K562 (cell line): ENCODE data around the gene CUL1. TPM values are rescaled to one million over a fixed set of nuclear protein-coding genes. Genes with fewer than 3 reads are reported as not detected.

Experiments
- ATAC-seq: fragments of 200-7000 bp; cut with Tn5 transposase; 3 replicates; pipeline ENCODE4 v1.9.1; 2020; ENCODE audit warnings: moderate library complexity
- BruUV-seq: library from RNA; stranded (reverse); fragments of 400-500 nt; replicated peaks from 2 replicates; lab custom pipeline; 2021; lab: Mats Ljungman, UMichigan
- CTCF ChIA-PET: fragments of 300-600 bp; formaldehyde crosslinking; extraction: SDS; loops from one replicate; lab custom pipeline; 2021; ENCODE audit warnings: low intra/inter-chr PET ratio; lab: Yijun Ruan, JAX
- POLR2A ChIA-PET: fragments of 300-600, 350-650 bp; sonication (Branson Sonifier 250); formaldehyde crosslinking; extraction: SDS; loops from one replicate; lab custom pipeline; 2021; ENCODE audit warnings: antibody characterized with exemption, inconsistent platforms; lab: Yijun Ruan, JAX
- DNase-seq, 4 experiments: peaks; one replicate each; pipeline versions ENCODE4 v3.0.0 to v3.0.0-alpha.2; 2011 to 2018; ENCODE audit warnings: low spot score in 3 of 4, mixed read lengths in 3 of 4; ENCODE audit errors: extremely low read depth in 1 of 4
- FAIRE-seq: peaks from 2 replicates; lab custom pipeline; 2011; peaks lifted over from hg19 to GRCh38; lab: Jason Lieb, UNC
- H2AFZ ChIP-seq: 2 replicates; pipeline ENCODE4 v1.6.0; 2011; ENCODE audit warnings: low read depth, low read length, control low read depth, inconsistent platforms
- H3K27ac ChIP-seq: fragments of 200-600 bp; 3 replicates; pipeline ENCODE4 v1.8.0; 2011; ENCODE audit warnings: low read depth, mild to moderate bottlenecking, control low read depth, inconsistent platforms, low read length, moderate library complexity, mixed read lengths; ENCODE audit errors: extremely low read depth
- H3K27me3 ChIP-seq, 2 experiments: fragments of 300-600 bp in 1 of 2; 2 replicates in 1 of 2; 3 replicates in 1 of 2; pipeline versions ENCODE4 v1.6.0 to v1.8.0; 2011; ENCODE audit warnings: inconsistent platforms in 2 of 2, low read length in 2 of 2, mild to moderate bottlenecking in 1 of 2, mixed read lengths in 1 of 2, moderate library complexity in 1 of 2; ENCODE audit not compliant: control insufficient read depth in 2 of 2, insufficient read depth in 2 of 2
- H3K36me3 ChIP-seq: fragments of 300-600 bp; 3 replicates; pipeline ENCODE4 v1.8.0; 2011; ENCODE audit warnings: mild to moderate bottlenecking, low read length, inconsistent platforms; ENCODE audit not compliant: control insufficient read depth, insufficient read depth
- H3K4me1 ChIP-seq, 2 experiments: fragments of 200-600 bp in 1 of 2; replicated peaks in 1 of 2; 2 replicates in 1 of 2; 3 replicates in 1 of 2; pipeline versions ENCODE4 v1.5.1 to v1.8.0; 2011; ENCODE audit warnings: inconsistent platforms in 2 of 2, low read length in 2 of 2, mild to moderate bottlenecking in 1 of 2, mixed read lengths in 1 of 2, moderate library complexity in 1 of 2; ENCODE audit not compliant: control insufficient read depth in 2 of 2, insufficient read depth in 2 of 2
- H3K4me2 ChIP-seq: 2 replicates; pipeline ENCODE4 v1.6.1; 2011; ENCODE audit warnings: low read length, control low read depth, inconsistent platforms, mixed read lengths; ENCODE audit not compliant: insufficient read depth
- H3K4me3 ChIP-seq: fragments of 200-600 bp; sonication (generic), shearing (Covaris generic); 2 replicates; pipeline ENCODE4 v1.5.1; 2016; ENCODE audit warnings: control low read depth, inconsistent platforms
- H3K79me2 ChIP-seq: fragments of 200-600 bp; 3 replicates; pipeline ENCODE4 v1.8.0; 2011; ENCODE audit warnings: low read length, inconsistent platforms; ENCODE audit not compliant: control insufficient read depth, insufficient read depth
- H3K9ac ChIP-seq, 2 experiments: 2 replicates each; pipeline versions ENCODE4 v1.6.0 to v1.6.1; 2011; ENCODE audit warnings: low read depth in 2 of 2, low read length in 2 of 2, control low read depth in 1 of 2, inconsistent platforms in 1 of 2, mild to moderate bottlenecking in 1 of 2, mixed read lengths in 1 of 2; ENCODE audit not compliant: insufficient read depth in 1 of 2
- H3K9me1 ChIP-seq: one replicate; pipeline ENCODE4 v1.6.0; 2011; ENCODE audit warnings: inconsistent platforms, mild to moderate bottlenecking, low read length, moderate library complexity; ENCODE audit not compliant: control insufficient read depth, insufficient read depth
- H3K9me3 ChIP-seq: replicated peaks from 2 replicates; pipeline ENCODE4 v1.5.1; 2011; ENCODE audit warnings: low read depth, low read length, inconsistent platforms; ENCODE audit not compliant: control insufficient read depth, insufficient read depth
- H4K20me1 ChIP-seq: replicated peaks from 2 replicates; pipeline ENCODE4 v1.6.1; 2011; ENCODE audit warnings: low read length, inconsistent platforms, mixed read lengths; ENCODE audit not compliant: control insufficient read depth, insufficient read depth
- BRD9 ChIP-seq: fragments of 450-650 bp; IDR thresholded peaks from 2 replicates; pipeline ENCODE4 v1.6.1; 2018; ENCODE audit warnings: low read depth; ENCODE audit not compliant: partially characterized antibody
- CC2D1A ChIP-seq: fragments of 450-650 bp; IDR thresholded peaks from 2 replicates; pipeline ENCODE4 v1.6.1; 2017; ENCODE audit warnings: mild to moderate bottlenecking
- CREB1 ChIP-seq, 2 experiments: sonication (generic) in 1 of 2; formaldehyde crosslinking in 1 of 2; IDR thresholded peaks; 2 replicates each; pipeline versions ENCODE4 v1.6.1 to v1.8.0; 2012 to 2022; ENCODE audit warnings: inconsistent platforms in 1 of 2, mild to moderate bottlenecking in 1 of 2, missing genetic modification reagents in 1 of 2, moderate library complexity in 1 of 2
- JUND ChIP-seq, 2 experiments: IDR thresholded peaks; 2 replicates in 1 of 2; 3 replicates in 1 of 2; pipeline ENCODE4 v1.6.1; 2011; ENCODE audit warnings: borderline replicate concordance in 2 of 2, low read depth in 2 of 2, low read length in 2 of 2, improper control_type of control experiment in 1 of 2, missing biosample characterization in 1 of 2, missing genetic modification characterization in 1 of 2, missing genetic modification reagents in 1 of 2
- KDM4B ChIP-seq, 2 experiments: fragments of 450-650 bp in 1 of 2; sonication (generic) in 1 of 2; IDR thresholded peaks; 2 replicates each; pipeline ENCODE4 v1.6.1; 2016 to 2017; ENCODE audit warnings: borderline replicate concordance in 2 of 2, antibody characterized with exemption in 1 of 2, low read depth in 1 of 2, mild to moderate bottlenecking in 1 of 2
- MITF ChIP-seq: IDR thresholded peaks from 2 replicates; pipeline ENCODE4 v1.6.1; 2014; ENCODE audit warnings: antibody characterized with exemption
- PHB2 ChIP-seq: fragments of 450-650 bp; IDR thresholded peaks from 2 replicates; pipeline ENCODE4 v1.6.1; 2017; ENCODE audit warnings: low read depth
- PTTG1 ChIP-seq: fragments of 450-650 bp; IDR thresholded peaks from 2 replicates; pipeline ENCODE4 v1.6.1; 2016; ENCODE audit warnings: low read depth, mild to moderate bottlenecking, missing genetic modification characterization, missing compliant biosample characterization
- SAP30 ChIP-seq: fragments of 200-600 bp; sonication (generic); IDR thresholded peaks from 2 replicates; pipeline ENCODE4 v1.6.1; 2012; ENCODE audit warnings: borderline replicate concordance, low read depth, mild to moderate bottlenecking, moderate library complexity, low read length, control low read depth, inconsistent platforms; ENCODE audit not compliant: insufficient read depth, poor library complexity, severe bottlenecking
- SIX5 ChIP-seq, 2 experiments: IDR thresholded peaks; 2 replicates each; pipeline ENCODE4 v1.6.1; 2011; ENCODE audit warnings: low read length in 2 of 2, borderline replicate concordance in 1 of 2, low read depth in 1 of 2, mild to moderate bottlenecking in 1 of 2, moderate library complexity in 1 of 2; ENCODE audit not compliant: insufficient read depth in 1 of 2
- SMAD4 ChIP-seq: fragments of 250-450 bp; sonication (Bioruptor Pico); conservative IDR thresholded peaks from 2 replicates; pipeline ENCODE4 v1.8.0; 2021; ENCODE audit warnings: inconsistent platforms, mild to moderate bottlenecking, moderate library complexity
- SRF ChIP-seq, 2 experiments: fragments of 250-450, 450-650 bp in 1 of 2; sonication (Bioruptor Pico) in 1 of 2; sonication (generic) in 1 of 2; formaldehyde crosslinking; IDR thresholded peaks; 2 replicates each; pipeline versions ENCODE4 v1.5.0 to v1.5.1; 2020 to 2022; ENCODE audit warnings: mild to moderate bottlenecking in 1 of 2, missing genetic modification reagents in 1 of 2
- ZBTB33 ChIP-seq: sonication (generic); formaldehyde crosslinking; IDR thresholded peaks from 2 replicates; pipeline ENCODE4 v1.8.1; 2023; ENCODE audit warnings: mild to moderate bottlenecking, missing genetic modification reagents
- ZKSCAN3 ChIP-seq: fragments of 250-450 bp; sonication (Bioruptor Pico); IDR thresholded peaks from 2 replicates; pipeline ENCODE4 v1.4.0; 2020
- WGBS: fragments of 100-300 bp; shearing (Covaris generic); methylation state at CpG from one replicate; pipeline ENCODE4 v1.1.6; 2016; ENCODE audit warnings: low coverage, mixed read lengths; ENCODE audit not compliant: insufficient coverage; ENCODE audit errors: missing lambda C conversion rate; 5-methylcytosine and 5-hydroxymethylcytosine counted together
- in situ Hi-C: fragments of 300-500 bp; cut with MboI; formaldehyde crosslinking; loops from 4 replicates; pipeline ENCODE4 v1.15.0; 2018; ENCODE audit warnings: inconsistent platforms, mixed read lengths
- intact Hi-C: fragments of 100-400 bp; cut with micrococcal nuclease; formaldehyde crosslinking; loops from 2 replicates; pipeline ENCODE4 v1.14.2; 2022
- polyA plus RNA-seq, 8 experiments: library from polyadenylated mRNA; depleted of rRNA in 4 of 8; stranded (reverse) in 5 of 8; unstranded in 3 of 8; fragments of >200 nt; fragmentation: Nextera tagmentation in 2 of 8; fragmentation: Illumina TruSeq in 1 of 8; extraction: Ambion mirVana in 2 of 8; extraction: Trizol in 1 of 8; gene quantifications; 2 replicates each; pipeline versions ENCODE4 v1.2.1 to v1.2.3, GENCODE V29; 2011 to 2014; ENCODE audit warnings: inconsistent platforms in 1 of 8, missing spikeins in 1 of 8
- total RNA-seq, 7 experiments: library from RNA; depleted of rRNA in 6 of 7; stranded (reverse); fragments of >200 nt in 6 of 7; fragmentation: Illumina TruSeq in 2 of 7; extraction: Trizol in 2 of 7; gene quantifications; 2 replicates each; pipeline versions ENCODE4 v1.2.1 to v1.2.3, GENCODE V29; 2011 to 2021; ENCODE audit warnings: low replicate concordance in 1 of 7
- TF ChIP-seq, protein P1 (sequence below): fragments of 250-450 bp; sonication (Bioruptor Pico); IDR thresholded peaks from 2 replicates; pipeline ENCODE4 v1.9.0; 2021; ENCODE audit warnings: mild to moderate bottlenecking

The CUL1 gene
- total and polyA plus RNA-seq, 9 of the 15 experiments (the other 6 are each of a cell fraction or from before 2014, with no cell fraction given), result 31.5 to 107 (median 96.5) TPM

- TF ChIP-seq PTTG1 (no peak), CREB1 (IDR thresholded peaks at IDR 0.05) (no peak), CREB1 (CRISPR knock-in tag; IDR thresholded peaks at IDR 0.05) (no peak), ZBTB33 (CRISPR knock-in tag) (no peak), JUND (IDR thresholded peaks at IDR 0.05; ENCODE audit: borderline replicate concordance, low read depth, low read length) (no peak), JUND (tag; IDR thresholded peaks at IDR 0.05; ENCODE audit: borderline replicate concordance, low read depth, low read length) (no peak), ZKSCAN3 (CRISPR knock-in tag) (no peak)
Measured at GRCh38 chr7:148803094-148803493, 104.4 kb downstream of the CUL1 start (continued).

- POLR2A ChIA-PET, result interaction anchor here (0.8 to 1.6 kb wide), 6 partner anchors 15 to 78 kb away, joined by 3 to 4 read pairs (median 3); no protein-coding TSS in a partner anchor
- DNase-seq (peak in 1 of 4 experiments; percentile 29), FAIRE-seq (peak; percentile 26), ATAC-seq (peak; percentile 52)
- TSS peak; percentile 23 for BruUV-seq
- Histone ChIP-seq H2AFZ (no peak overlapping the region), H4K20me1 (peaks cover 9% of the 10 kb centered on the region; the same call in 1 of the 2 replicates), H3K4me1 (no peaks in the 10 kb centered on the region), H3K27me3 (no peaks in the 10 kb centered on the region), H3K4me2 (no peak overlapping the region), H3K27ac (no peak overlapping the region), H3K79me2 (no peaks in the 10 kb centered on the region), H3K36me3 (peaks cover 69% of the 10 kb centered on the region), H3K9ac (no peak overlapping the region), H3K9me3 (no peaks in the 10 kb centered on the region), H3K9me1 (no peaks in the 10 kb centered on the region), H3K4me3 (no peak overlapping the region)
- intact Hi-C loops, result loop anchor here (5.0 to 10.0 kb wide), 3 partner anchors 158 to 290 kb away; partner anchors contain the start of gene ZNF786
- in situ Hi-C loops, result no loop called here
- CTCF ChIA-PET, result no interaction called here
- 71% methylated on average over 10 of the region's 10 CpGs for WGBS
- no peak for TF ChIP-seq SIX5 (IDR thresholded peaks at IDR 0.05; ENCODE audit: borderline replicate concordance in 1 of 2, insufficient read depth in 1 of 2, low read depth in 1 of 2, low read length in 2 of 2)
- TF ChIP-seq, protein P1, sequence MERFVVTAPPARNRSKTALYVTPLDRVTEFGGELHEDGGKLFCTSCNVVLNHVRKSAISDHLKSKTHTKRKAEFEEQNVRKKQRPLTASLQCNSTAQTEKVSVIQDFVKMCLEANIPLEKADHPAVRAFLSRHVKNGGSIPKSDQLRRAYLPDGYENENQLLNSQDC, result no peak
- no peak for TF ChIP-seq BRD9
- TF ChIP-seq SAP30, result no peak
- TF ChIP-seq SRF (CRISPR knock-in tag; IDR thresholded peaks at IDR 0.05), result no peak
- TF ChIP-seq MITF, result no peak
- no peak for TF ChIP-seq CC2D1A
- TF ChIP-seq KDM4B (IDR thresholded peaks at IDR 0.05; ENCODE audit: borderline replicate concordance in 2 of 2, low read depth in 1 of 2), result no peak
- TF ChIP-seq SMAD4, result no peak
- TF ChIP-seq PHB2, result no peak
Measured at GRCh38 chr7:148804343-148805235, 105.9 kb downstream of the CUL1 start.
